ENCODE data around the gene MTF2. TPM values are rescaled to one million over a fixed set of nuclear protein-coding genes. Genes with fewer than 3 reads are reported as not detected.
"Not testable (repeated sequence)": the region's sequence is repeated elsewhere in the genome, so short reads cannot be mapped to it uniquely, and the experiment has no call there.

Gene MTF2
- total RNA-seq, 1 donor from 2014 or later: 64.4 TPM

DNA sequence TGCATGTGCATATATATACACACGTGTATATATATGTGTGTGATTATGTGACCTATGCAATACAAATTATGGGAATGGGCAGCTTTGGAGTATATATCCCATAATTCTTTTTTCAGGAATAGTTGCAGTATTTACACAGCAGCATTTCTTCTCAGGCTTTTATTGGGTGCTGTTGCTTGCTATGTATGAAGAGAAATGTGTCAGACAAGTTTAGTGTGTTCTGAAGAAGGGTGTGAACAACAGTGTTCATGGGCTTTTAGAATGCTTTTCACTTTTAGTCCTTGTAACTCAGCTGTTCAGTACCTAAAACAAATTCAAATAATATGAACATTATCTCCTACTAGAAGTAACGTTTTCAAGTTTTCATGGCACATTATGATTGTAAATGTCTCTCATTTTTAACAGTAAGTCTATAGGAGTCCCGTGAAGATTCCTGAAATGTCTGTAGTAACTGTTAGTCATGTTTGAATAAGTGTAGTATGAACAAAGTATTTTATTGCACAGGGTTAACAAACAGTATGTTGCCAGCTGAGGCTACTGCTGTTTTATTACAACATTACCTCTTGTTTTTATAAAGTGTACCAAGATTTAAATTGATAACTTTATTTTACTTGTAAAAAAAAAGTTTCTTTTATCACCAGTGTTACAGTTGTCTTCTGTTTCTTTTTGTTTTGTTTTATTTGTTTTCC lies 58.7 kb downstream of the MTF2 start:
- FAIRE-seq (no peak), DNase-seq (ENCODE audit: low spot score in 2 of 2) (no peak)

DNA sequence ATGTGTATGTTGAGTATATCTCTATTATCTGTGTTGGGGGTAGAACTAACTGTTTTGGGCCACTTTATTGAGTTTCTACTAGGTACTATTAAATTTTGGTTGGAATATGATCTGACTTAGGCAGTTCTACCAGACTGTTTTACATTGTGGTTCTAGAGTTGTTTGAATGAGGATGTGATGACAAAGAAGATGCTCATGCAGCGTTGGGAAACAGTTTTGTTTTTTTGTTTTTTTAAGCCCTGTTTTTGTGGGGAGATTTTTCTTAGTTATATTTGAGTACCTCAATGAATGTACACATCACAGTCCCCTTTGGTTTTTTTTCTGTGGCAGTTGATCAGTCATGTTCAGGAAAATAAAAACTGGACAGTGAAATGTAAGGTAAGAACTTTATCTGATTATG lies 61.0 kb downstream of the MTF2 start:
- FAIRE-seq: no peak
- no peak for DNase-seq (ENCODE audit: low spot score in 2 of 2)

DNA sequence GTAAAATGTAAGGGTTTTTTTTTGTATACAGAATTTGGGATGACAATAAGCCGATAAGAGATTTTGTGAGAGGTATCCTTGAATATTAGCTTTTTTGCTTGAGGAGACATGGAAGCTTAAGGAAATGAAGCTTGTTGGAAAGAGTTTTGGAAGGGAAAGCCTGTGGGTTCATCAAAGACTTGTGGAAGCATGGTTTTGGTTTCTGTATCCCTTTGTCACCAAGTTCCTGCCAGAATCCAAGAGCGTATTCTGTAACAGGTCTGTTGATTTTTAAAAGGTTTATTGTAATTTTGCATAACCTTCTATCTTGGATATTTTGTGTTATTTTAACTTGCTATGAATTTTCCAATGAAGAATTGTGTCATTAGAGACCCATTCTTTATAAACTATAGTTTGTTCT lies 63.1 kb downstream of the MTF2 start:
- FAIRE-seq: no peak
- no peak for DNase-seq (ENCODE audit: low spot score in 2 of 2)

DNA sequence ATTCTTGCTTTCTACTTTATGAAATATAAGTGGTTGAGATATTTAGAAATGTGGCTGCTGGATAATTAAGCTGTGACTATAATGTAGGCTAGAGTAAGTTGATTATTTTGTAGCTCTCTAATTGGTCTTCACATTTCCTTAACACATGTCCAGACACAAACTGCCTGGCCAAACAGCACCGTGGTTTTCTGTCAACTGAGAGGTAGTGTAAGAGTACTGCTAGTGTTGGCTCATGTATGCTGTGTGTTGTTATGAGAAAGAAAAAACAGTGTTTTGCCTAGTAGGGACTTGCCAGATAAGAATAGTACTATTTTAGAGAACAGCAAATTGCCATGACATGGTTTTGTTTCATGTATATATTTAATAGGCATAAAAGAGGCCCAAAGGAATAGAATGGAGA lies 64.1 kb downstream of the MTF2 start:
- FAIRE-seq (no peak), DNase-seq (ENCODE audit: low spot score in 2 of 2) (no peak)

DNA sequence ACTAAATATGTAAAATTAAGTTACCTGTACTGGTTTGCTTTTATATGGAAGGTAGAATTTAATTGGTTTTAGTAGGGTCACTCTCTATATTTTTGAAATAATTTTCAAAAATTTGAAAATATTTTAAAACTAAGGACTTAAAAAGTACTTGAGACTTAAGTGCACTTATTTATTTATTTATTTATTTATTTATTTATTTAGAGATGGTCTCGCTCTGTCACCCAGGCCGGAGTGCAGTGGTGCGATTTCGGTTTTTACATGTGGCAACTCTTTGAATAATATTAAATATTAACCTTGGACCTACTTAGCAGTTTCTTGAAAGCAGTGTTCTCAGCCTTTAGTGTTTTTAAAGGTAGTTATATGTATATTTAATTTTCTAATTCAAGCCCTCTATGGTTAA lies 64.7 kb downstream of the MTF2 start:
- no peak for DNase-seq (ENCODE audit: low spot score in 2 of 2)
- FAIRE-seq: no peak

DNA sequence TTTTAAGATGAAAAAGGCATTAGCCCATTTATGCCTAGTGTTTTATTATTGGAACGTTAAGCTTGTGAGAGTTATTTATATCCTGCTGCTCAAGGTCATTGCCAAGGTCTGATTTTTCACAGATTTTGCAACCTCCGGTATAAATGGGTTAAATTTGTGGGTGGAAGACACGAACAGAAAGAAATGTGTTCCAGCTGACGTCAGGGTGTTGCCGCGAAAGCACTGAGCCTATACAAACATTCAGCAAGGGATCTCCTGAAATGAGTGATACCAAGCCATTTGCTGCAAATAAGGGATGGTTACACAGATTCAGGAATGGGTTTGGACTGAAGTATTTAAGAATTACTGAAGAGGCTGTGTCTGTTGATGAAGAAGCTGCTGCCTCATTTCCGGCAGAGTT lies 68.9 kb downstream of the MTF2 start:
- DNase-seq (ENCODE audit: low spot score in 2 of 2): no peak
- no peak for FAIRE-seq

DNA sequence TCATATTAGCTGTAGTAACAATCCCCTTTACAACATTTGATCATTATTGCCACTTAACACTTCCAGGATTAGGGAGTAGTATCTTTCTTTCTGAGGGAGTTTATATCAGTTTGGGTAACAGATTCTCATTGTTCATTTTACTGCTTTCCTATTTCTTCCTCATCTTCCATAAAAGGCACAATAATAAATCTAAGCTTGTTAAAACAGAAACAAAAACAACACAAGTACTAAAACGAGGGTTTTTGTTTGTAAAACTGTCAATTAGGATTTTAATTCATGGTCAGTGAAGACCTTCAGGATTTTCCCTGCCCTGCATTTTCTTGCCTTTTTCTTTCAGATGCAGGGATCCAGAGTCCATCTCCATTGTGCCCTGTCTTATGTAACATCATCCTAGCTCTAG lies 71.6 kb downstream of the MTF2 start:
- DNase-seq (ENCODE audit: low spot score in 2 of 2): no peak
- FAIRE-seq: no peak

DNA sequence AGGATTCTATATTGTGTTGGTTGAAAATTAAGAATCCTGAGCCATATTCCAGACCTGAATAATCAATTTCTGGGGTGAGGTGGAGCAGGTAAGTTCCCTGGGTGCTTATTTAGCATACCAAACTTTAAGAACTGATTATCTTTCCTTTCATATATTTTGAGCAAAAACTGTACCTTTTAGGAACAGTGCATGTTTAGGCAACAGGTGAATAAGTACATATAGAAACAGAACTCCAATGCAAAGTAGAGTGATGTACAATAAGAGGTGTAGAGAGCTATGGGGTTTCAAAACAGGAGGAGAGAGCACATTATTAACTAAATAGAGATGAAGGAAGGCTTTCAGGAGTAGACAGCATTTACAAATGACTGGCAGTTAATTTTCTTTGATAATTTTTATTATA lies 72.4 kb downstream of the MTF2 start:
- no peak for DNase-seq (ENCODE audit: low spot score in 2 of 2)
- FAIRE-seq: no peak

DNA sequence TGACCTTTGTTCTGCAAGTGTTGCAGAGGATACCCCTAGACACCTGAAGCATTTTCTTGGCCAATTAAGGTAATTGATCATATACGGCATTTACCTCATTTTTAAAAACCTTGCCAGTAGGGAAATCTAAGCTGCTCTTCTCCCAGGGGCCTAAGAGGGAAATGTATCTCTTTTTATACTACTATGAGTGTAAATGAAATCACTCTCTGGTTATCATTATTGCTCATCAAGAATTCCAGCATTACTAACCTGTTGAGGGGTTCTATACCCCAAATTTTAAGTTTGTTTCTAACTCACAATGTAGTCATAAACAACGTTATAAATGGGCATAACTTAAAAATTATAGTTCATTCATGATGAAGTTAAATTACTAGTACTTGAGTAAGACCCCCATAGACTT lies 73.8 kb downstream of the MTF2 start:
- FAIRE-seq (no peak), DNase-seq (ENCODE audit: low spot score in 2 of 2) (no peak)

DNA sequence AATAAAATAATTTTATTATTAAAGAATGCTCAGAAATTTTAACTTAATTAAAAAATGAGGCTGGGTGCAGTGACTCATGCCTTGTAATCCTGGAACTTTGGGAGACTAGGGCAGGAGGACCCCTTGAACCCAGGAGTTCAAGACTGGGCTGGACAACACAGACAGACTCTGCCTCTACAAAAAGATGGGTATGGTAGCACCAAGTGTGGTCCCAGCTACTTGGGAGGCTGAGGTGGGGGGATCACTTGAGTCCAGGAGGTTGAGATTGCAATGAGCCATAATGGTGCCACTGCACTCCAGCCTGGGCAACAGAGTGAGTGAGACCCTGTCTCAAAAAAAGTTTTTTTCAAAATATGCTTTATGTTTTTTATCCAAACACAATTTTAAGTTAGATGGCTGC lies 75.8 kb downstream of the MTF2 start:
- no peak for DNase-seq (ENCODE audit: low spot score in 2 of 2)
- FAIRE-seq: no peak

DNA sequence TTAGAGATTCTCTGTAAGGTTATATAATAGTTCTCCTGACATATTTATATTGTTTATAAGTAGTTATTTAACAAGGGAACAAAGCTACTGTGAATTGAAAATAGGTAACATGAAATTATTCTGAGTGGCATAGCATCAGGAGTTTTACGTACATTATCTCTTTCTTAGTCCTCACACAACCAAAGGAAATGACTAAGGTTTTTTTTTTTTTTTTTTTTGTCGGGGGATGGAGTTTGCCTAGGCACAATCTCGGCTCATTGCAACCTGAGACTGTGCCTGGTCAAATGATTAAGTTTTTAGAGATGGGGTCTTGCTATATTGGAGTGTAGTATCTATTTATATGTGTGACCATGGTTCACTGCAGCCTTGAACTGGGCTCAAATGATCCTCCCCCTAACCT lies 76.3 kb downstream of the MTF2 start:
- DNase-seq (ENCODE audit: low spot score in 2 of 2): no peak

DNA sequence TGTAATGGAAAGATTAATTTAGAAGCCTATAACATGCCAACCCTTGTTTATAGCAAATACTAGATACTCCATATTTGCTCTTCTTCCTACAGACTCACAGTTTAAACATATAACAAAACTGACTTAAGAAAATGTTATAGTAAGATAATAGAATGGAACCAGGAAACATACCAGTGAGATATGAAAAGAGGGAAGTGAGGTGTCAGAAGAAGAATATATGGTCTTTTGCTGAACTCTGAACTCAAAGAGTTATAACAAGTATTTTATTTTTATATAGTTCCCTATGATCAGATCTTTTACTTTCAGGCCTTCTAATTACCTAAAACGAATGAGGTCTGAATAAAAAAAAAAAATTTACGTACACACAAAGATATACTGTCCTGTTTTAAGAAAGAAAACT lies 80.3 kb downstream of the MTF2 start:
- DNase-seq (ENCODE audit: low spot score in 2 of 2): no peak
- FAIRE-seq: no peak

More for the DNA sequence above, 76.3 kb downstream of the MTF2 start:
- FAIRE-seq: no peak

DNA sequence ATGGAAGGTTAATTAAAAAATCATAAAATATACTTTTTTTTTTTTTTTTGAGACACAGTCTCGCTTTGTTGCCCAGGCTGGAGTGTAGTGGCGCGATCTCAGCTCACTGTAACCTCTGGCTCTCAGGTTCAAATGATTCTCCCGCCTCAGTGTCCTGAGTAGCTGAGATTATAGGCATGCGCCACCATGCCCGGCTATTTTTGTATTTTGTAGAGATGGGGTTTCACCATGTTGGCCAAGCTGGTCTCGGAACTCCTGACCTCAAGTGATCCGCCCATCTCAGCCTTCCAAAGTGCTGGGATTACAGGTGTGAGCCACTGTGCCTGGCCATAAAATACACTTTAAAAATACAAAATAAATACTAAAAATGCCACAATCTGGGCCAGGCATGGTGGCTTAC lies 84.2 kb downstream of the MTF2 start:
- DNase-seq (ENCODE audit: low spot score in 2 of 2): not testable (repeated sequence)

DNA sequence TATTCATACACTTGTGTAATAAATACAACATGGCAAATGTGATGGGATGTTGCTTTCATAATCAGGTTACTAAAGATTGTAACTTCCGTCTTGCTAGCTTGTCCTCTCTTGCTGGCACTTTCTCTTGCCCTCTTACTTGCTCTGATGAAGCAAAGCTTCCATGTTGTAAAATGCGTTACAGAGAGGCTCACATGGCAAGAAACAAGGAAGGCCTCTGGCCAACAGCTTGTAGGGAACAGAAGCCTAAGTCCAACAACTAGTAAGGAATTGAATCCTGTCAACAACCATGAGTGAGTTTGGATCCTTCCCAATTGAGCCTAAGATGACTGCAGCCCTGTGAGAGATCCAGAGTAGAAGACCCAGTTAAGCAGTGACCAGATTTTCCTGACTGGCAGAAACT lies 85.7 kb downstream of the MTF2 start:
- DNase-seq (ENCODE audit: low spot score in 2 of 2) (no peak), FAIRE-seq (no peak)

More for the DNA sequence above, 84.2 kb downstream of the MTF2 start:
- FAIRE-seq: not testable (repeated sequence)

DNA sequence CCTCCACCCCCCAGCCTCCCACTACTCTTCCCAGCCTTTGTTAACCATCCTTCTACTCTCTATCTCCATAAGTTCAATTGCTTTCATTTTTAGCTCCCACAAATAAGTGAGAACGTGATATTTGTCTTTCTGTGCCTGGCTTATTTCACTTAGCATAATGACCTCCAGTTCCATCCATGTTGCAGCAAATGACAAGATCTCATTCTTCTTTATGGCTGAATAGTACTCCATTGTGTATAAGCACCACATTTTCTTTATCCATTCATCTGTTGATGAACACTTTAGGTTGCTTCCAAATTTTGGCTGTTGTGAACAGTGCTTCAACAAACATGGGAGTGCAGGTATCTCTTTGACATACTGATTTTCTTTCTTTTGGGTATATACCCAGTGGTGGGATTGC lies 86.8 kb downstream of the MTF2 start:
- not testable (repeated sequence) for DNase-seq (ENCODE audit: low spot score in 2 of 2); FAIRE-seq

DNA sequence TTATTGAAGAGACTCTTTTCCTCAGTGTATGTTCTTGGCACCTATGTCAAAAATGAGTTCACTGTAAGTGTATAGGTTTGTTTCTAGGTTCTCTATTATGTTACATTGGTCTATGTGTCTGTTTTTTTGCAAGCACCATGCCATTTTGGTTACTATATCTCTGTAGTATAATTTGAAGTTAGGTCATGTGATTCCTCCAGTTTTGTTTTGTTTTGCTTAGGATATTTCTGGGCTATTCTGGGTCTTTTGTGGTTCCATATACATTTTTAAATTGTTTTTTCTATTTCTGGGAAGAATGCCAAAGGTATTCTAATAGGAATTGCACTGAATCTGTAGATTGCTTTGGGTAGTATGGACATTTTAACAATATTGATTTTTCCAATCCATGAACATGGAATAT lies 87.9 kb downstream of the MTF2 start:
- FAIRE-seq: no peak
- no peak for DNase-seq (ENCODE audit: low spot score in 2 of 2)

DNA sequence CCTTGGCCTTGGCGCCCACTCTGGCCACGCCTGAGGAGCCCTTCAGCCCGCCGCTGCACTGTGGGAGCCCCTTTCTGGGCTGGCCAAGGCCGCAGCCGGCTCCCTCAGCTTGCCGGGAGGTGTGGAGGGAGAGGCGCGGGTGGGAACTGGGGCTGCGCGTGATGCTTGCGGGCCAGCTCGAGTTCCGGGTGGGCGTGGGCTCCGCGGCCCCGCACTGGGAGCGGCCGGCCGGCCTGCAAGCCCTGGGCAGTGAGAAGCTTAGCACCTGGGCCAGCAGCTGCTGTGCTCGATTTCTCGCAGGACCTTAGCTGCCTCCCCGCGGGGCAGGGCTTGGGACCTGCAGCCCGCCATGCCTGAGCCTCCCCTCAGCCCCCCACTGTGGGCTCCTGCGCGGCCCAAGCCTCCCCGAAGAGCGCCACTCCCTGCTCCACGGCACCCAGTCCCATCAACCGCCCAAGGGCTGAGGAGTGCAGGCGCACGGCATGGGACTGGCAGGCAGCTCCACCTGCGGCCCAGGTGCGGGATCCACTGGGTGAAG lies 91.1 kb downstream of the MTF2 start:
- not testable (repeated sequence) for FAIRE-seq; DNase-seq (ENCODE audit: low spot score in 2 of 2)

DNA sequence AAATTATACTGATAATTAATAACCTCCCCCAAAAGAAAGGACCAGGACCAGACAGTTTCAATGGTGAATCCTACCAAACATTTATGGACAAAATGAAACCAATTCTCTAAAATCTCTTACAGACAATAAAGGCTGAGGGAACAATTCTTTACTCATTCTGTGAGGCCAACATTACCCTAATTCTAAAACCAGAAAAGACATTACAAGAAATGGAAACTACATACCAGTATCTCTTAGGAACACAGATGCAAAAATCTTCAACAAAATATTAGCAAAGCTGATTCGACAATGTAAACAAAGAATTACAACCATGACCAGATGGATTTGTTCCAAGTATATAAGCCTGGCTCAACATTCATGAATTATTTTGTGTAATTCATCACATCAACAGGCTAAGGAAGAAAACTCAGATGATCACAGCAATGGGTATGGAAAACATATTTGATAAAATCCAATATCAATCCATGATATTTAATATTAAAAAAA lies 92.5 kb downstream of the MTF2 start:
- DNase-seq (ENCODE audit: low spot score in 2 of 2) (no peak), FAIRE-seq (no peak)

DNA sequence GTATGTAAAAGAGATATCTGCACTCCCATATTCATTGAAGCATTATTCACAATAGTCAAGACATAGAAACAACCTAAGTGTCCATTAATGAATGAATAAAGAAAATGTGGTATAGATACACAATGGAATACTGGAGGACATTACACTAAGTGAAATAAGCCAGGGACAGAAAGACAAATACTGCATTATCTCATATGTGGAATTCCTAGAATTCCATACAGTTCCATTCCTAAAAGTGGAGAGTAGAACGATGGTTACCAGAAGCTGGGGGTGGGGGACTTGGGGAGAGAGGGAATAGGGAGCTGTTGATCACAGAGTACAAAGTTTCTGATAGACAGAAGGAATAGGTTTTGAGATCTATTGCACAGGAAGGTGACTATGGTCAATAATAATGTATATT lies 93.7 kb downstream of the MTF2 start:
- DNase-seq (ENCODE audit: low spot score in 2 of 2): no peak
- no peak for FAIRE-seq

DNA sequence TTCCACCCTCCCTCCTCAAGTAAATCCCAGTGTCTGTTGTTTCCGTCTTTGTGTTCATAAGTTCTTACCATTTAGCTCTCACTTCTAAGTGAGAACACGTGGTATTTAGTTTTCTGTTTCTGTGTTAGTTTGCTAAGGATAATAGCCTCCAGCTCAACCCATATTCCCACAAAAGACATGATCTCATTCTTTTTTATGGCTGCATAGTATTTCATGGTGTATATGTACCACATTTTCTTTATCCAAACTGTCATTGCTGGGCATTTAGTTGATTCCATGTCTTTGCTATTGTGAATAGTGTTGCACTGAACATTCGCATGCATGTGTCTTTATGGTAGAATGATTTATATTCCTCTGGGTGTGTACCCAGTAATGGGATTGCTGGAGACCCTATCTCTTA lies 95.6 kb downstream of the MTF2 start:
- not testable (repeated sequence) for FAIRE-seq; DNase-seq (ENCODE audit: low spot score in 2 of 2)

DNA sequence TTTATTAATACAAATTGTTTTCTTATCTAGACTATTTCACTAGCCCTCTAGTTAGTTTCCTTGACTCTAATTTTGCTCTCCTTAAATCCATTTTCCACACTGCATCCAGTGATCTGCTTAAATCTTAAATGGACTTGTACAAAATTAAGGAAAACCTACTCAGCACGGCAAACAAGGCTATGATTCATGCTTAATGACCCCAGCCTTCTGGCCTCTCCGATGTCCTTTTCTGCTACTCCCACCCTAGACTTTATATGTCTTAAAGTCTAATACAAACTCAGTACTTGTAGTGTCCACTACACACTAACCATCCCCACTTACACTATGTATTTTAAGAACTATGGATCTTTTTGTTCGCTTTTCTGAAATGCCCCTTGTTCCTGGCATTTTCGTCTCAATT lies 98.9 kb downstream of the MTF2 start:
- no peak for DNase-seq (ENCODE audit: low spot score in 2 of 2)
- FAIRE-seq: no peak

DNA sequence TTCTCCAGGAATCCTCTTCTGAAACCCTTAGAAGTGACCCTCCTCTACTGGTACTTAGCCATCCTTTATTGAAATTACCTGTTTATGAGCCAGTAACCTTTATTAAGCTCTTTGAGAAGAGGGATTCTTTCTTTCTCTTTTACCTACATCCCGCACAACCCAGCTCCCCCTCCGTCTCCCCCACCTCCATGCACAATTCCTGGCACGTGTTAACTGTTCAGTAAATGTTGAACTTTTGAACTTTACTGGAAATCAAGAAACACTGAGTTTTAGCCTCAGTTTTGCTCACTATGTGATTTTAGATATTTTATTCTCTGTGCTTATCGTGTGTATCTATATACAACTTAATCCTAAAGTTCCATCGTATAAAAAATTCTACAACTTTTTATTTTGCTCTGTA lies 99.3 kb downstream of the MTF2 start:
- no peak for DNase-seq (ENCODE audit: low spot score in 2 of 2)

More for the DNA sequence above, 99.3 kb downstream of the MTF2 start:
- FAIRE-seq: no peak
